HEK293 (cell line): ENCODE data around the gene TBX3.

Source experiments
- CTCF ChIA-PET: fragments of 350-600 bp; formaldehyde crosslinking; extraction: SDS; loops from one replicate; lab custom pipeline; 2021; ENCODE audit warnings: antibody characterized with exemption; lab: Yijun Ruan, JAX
- POLR2A ChIA-PET: fragments of 300-600 bp; formaldehyde crosslinking; extraction: SDS; loops from one replicate; lab custom pipeline; 2020; ENCODE audit warnings: antibody characterized with exemption, inconsistent platforms; lab: Yijun Ruan, JAX
- H3K27ac ChIP-seq: fragments of 200-500 bp; sonication (Bioruptor generic); 2 replicates; pipeline ENCODE4 v1.5.1; 2014; ENCODE audit warnings: low read depth, low read length, control low read depth, inconsistent platforms; ENCODE audit errors: extremely low read depth
- H3K36me3 ChIP-seq, 2 experiments: fragments of 200-500 bp in 1 of 2; sonication (Bioruptor generic) in 1 of 2; 1 replicate in 1 of 2; 2 replicates in 1 of 2; pipeline ENCODE4 v1.5.1; 2014 to 2017; ENCODE audit warnings: inconsistent platforms in 2 of 2, low read length in 2 of 2; ENCODE audit not compliant: control insufficient read depth in 2 of 2, insufficient read depth in 1 of 2
- H3K4me1 ChIP-seq: fragments of 200-500 bp; sonication (Bioruptor generic); 2 replicates; pipeline ENCODE4 v1.5.1; 2014; ENCODE audit warnings: mild to moderate bottlenecking, low read length, inconsistent platforms; ENCODE audit not compliant: control insufficient read depth, insufficient read depth
- H3K4me3 ChIP-seq: 2 replicates; pipeline ENCODE4 v1.5.1; 2011; ENCODE audit warnings: low read depth, mild to moderate bottlenecking, control low read depth, low read length, moderate library complexity
- H3K9me3 ChIP-seq: fragments of 200-500 bp; sonication (Bioruptor generic); 2 replicates; pipeline ENCODE4 v1.5.1; 2014; ENCODE audit warnings: low read depth, low read length, inconsistent platforms; ENCODE audit not compliant: control insufficient read depth, insufficient read depth
- HOXD13 ChIP-seq: sonication (generic); formaldehyde crosslinking; IDR thresholded peaks from 2 replicates; pipeline ENCODE4 v1.8.0; 2022; ENCODE audit warnings: missing genetic modification reagents, borderline replicate concordance
- KLF9 ChIP-seq: fragments of 450-650 bp; formaldehyde crosslinking; IDR thresholded peaks from 2 replicates; pipeline ENCODE4 v1.5.1; 2016; ENCODE audit warnings: missing biosample characterization, missing genetic modification characterization, low read depth
- OVOL3 ChIP-seq: fragments of 450-650 bp; formaldehyde crosslinking; IDR thresholded peaks from 2 replicates; pipeline ENCODE4 v1.5.1; 2016; ENCODE audit warnings: missing biosample characterization, missing genetic modification characterization
- SCRT2 ChIP-seq: fragments of 450-650 bp; formaldehyde crosslinking; IDR thresholded peaks from 2 replicates; pipeline ENCODE4 v1.5.1; 2016; ENCODE audit warnings: missing biosample characterization, missing genetic modification characterization
- ZBTB1 ChIP-seq: fragments of 450-650 bp; formaldehyde crosslinking; IDR thresholded peaks from 2 replicates; pipeline ENCODE4 v1.5.1; 2016; ENCODE audit warnings: missing biosample characterization, missing genetic modification characterization
- ZBTB44 ChIP-seq: fragments of 450-650 bp; IDR thresholded peaks from 2 replicates; pipeline ENCODE4 v1.5.1; 2018; ENCODE audit warnings: missing biosample characterization, mild to moderate bottlenecking, missing genetic modification characterization
- ZEB2 ChIP-seq: fragments of 450-650 bp; formaldehyde crosslinking; IDR thresholded peaks from 2 replicates; pipeline ENCODE4 v1.5.1; 2016; ENCODE audit warnings: missing biosample characterization, missing genetic modification characterization
- ZFHX2 ChIP-seq: fragments of 450-650 bp; formaldehyde crosslinking; conservative IDR thresholded peaks from 2 replicates; pipeline ENCODE4 v1.5.1; 2016; ENCODE audit warnings: missing biosample characterization, missing genetic modification characterization
- ZNF114 ChIP-seq: fragments of 450-650 bp; formaldehyde crosslinking; IDR thresholded peaks from 2 replicates; pipeline ENCODE4 v1.5.0; 2017; ENCODE audit warnings: missing biosample characterization, missing genetic modification characterization
- ZNF132 ChIP-seq: fragments of 450-650 bp; formaldehyde crosslinking; IDR thresholded peaks from 2 replicates; pipeline ENCODE4 v1.5.1; 2017; ENCODE audit warnings: missing biosample characterization, missing genetic modification characterization, borderline replicate concordance
- ZNF214 ChIP-seq: fragments of 450-650 bp; formaldehyde crosslinking; IDR thresholded peaks from 2 replicates; pipeline ENCODE4 v1.5.1; 2017; ENCODE audit warnings: missing biosample characterization, mild to moderate bottlenecking, missing genetic modification characterization, borderline replicate concordance
- ZNF341 ChIP-seq: fragments of 450-650 bp; formaldehyde crosslinking; IDR thresholded peaks from 2 replicates; pipeline ENCODE4; 2016; ENCODE audit warnings: low read depth, missing biosample characterization, missing genetic modification characterization
- ZNF473 ChIP-seq: fragments of 450-650 bp; formaldehyde crosslinking; IDR thresholded peaks from 2 replicates; pipeline ENCODE4 v1.5.1; 2017; ENCODE audit warnings: missing biosample characterization, missing genetic modification characterization
- ZNF514 ChIP-seq: fragments of 450-650 bp; formaldehyde crosslinking; IDR thresholded peaks from 2 replicates; pipeline ENCODE4 v1.5.1; 2016; ENCODE audit warnings: missing biosample characterization, missing genetic modification characterization
- ZNF544 ChIP-seq: fragments of 450-650 bp; formaldehyde crosslinking; IDR thresholded peaks from 2 replicates; pipeline ENCODE4 v1.5.0; 2017; ENCODE audit warnings: missing biosample characterization, missing genetic modification characterization
- ZNF558 ChIP-seq: fragments of 450-650 bp; formaldehyde crosslinking; IDR thresholded peaks from 2 replicates; pipeline ENCODE4 v1.5.1; 2016; ENCODE audit warnings: missing biosample characterization, missing genetic modification characterization
- ZNF76 ChIP-seq: fragments of 450-650 bp; formaldehyde crosslinking; IDR thresholded peaks from 2 replicates; pipeline ENCODE4; 2016; ENCODE audit warnings: low read depth, missing biosample characterization, missing genetic modification characterization, borderline replicate concordance
- ZNF830 ChIP-seq: fragments of 450-650 bp; IDR thresholded peaks from 2 replicates; pipeline ENCODE4 v1.5.0; 2018; ENCODE audit warnings: missing biosample characterization, missing genetic modification characterization, low read depth, mild to moderate bottlenecking, moderate library complexity
- ZSCAN23 ChIP-seq: fragments of 450-650 bp; formaldehyde crosslinking; IDR thresholded peaks from 2 replicates; pipeline ENCODE4 v1.5.1; 2016; ENCODE audit warnings: missing biosample characterization, missing genetic modification characterization
- TF ChIP-seq, protein P1 (sequence below): fragments of 450-650 bp; formaldehyde crosslinking; IDR thresholded peaks from 2 replicates; pipeline ENCODE4 v1.5.1; 2017; ENCODE audit warnings: missing biosample characterization, missing genetic modification characterization
- TF ChIP-seq, protein P2 (sequence below): fragments of 450-650 bp; formaldehyde crosslinking; IDR thresholded peaks from 2 replicates; pipeline ENCODE4 v1.5.1; 2016; ENCODE audit warnings: missing biosample characterization, missing genetic modification characterization

Gene TBX3

GRCh38 chr12:114631242-114631641 lies 52.7 kb downstream of the TBX3 start (continued):
- no peak for TF ChIP-seq ZBTB44
- no peak for TF ChIP-seq ZNF341
- TF ChIP-seq OVOL3 (tag by site-specific recombination), result no peak
- no peak for TF ChIP-seq ZNF473 (tag by site-specific recombination)

GRCh38 chr12:114628199-114628598 lies 55.8 kb downstream of the TBX3 start:
- Histone ChIP-seq H3K27ac (no peak overlapping the region), H3K4me1 (no peaks in the 10 kb centered on the region; the same call in 1 of the 2 replicates), H3K4me3 (no peak overlapping the region), H3K9me3 (no peaks in the 10 kb centered on the region), H3K36me3 (no peaks in the 10 kb centered on the region)
- CTCF ChIA-PET, result no interaction called here
- TF ChIP-seq SCRT2 (tag by site-specific recombination), result no peak
- TF ChIP-seq ZNF558 (tag by site-specific recombination), result no peak
- no peak for TF ChIP-seq ZNF544
- no peak for TF ChIP-seq ZNF830 (tag by site-specific recombination)
- TF ChIP-seq ZBTB1 (tag by site-specific recombination), result no peak
- TF ChIP-seq, protein P1, sequence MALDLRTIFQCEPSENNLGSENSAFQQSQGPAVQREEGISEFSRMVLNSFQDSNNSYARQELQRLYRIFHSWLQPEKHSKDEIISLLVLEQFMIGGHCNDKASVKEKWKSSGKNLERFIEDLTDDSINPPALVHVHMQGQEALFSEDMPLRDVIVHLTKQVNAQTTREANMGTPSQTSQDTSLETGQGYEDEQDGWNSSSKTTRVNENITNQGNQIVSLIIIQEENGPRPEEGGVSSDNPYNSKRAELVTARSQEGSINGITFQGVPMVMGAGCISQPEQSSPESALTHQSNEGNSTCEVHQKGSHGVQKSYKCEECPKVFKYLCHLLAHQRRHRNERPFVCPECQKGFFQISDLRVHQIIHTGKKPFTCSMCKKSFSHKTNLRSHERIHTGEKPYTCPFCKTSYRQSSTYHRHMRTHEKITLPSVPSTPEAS (tag by site-specific recombination), result no peak
- TF ChIP-seq ZNF214 (tag by site-specific recombination), result no peak
- no peak for TF ChIP-seq ZSCAN23 (tag by site-specific recombination)
- no peak for TF ChIP-seq ZFHX2 (tag by site-specific recombination)
- no peak for TF ChIP-seq ZNF114
- TF ChIP-seq KLF9 (tag by site-specific recombination), result no peak
- TF ChIP-seq, protein P2, sequence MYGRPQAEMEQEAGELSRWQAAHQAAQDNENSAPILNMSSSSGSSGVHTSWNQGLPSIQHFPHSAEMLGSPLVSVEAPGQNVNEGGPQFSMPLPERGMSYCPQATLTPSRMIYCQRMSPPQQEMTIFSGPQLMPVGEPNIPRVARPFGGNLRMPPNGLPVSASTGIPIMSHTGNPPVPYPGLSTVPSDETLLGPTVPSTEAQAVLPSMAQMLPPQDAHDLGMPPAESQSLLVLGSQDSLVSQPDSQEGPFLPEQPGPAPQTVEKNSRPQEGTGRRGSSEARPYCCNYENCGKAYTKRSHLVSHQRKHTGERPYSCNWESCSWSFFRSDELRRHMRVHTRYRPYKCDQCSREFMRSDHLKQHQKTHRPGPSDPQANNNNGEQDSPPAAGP (tag by site-specific recombination), result no peak
- no peak for TF ChIP-seq ZNF76 (tag by site-specific recombination)
- TF ChIP-seq HOXD13 (CRISPR knock-in tag), result no peak
- no peak for TF ChIP-seq ZNF132 (tag by site-specific recombination)
- TF ChIP-seq ZNF514 (tag by site-specific recombination), result no peak
- POLR2A ChIA-PET, result no interaction called here

GRCh38 chr12:114627393-114627792 lies 56.6 kb downstream of the TBX3 start:
- ChIA-PET POLR2A (interaction anchor here (1.6 kb wide), 1 partner anchor 57 kb away, joined by 4 read pairs; the partner anchor contains the start of gene TBX3), CTCF (interaction anchor here (0.8 to 3.4 kb wide), 5 partner anchors 11 to 1290 kb away, joined by 3 to 19 read pairs (median 3); no protein-coding TSS in a partner anchor)
- Histone ChIP-seq H3K36me3 (no peaks in the 10 kb centered on the region), H3K4me1 (no peaks in the 10 kb centered on the region; the same call in 1 of the 2 replicates), H3K9me3 (no peaks in the 10 kb centered on the region), H3K4me3 (no peak overlapping the region), H3K27ac (no peak overlapping the region)
- no peak for TF ChIP-seq ZNF544
- peak; percentile 93 for TF ChIP-seq ZEB2
